ENCODE data around the gene FAM210A.
"Not testable (repeated sequence)": the region's sequence is repeated elsewhere in the genome, so short reads cannot be mapped to it uniquely, and the experiment has no call there.

Gene FAM210A

DNA sequence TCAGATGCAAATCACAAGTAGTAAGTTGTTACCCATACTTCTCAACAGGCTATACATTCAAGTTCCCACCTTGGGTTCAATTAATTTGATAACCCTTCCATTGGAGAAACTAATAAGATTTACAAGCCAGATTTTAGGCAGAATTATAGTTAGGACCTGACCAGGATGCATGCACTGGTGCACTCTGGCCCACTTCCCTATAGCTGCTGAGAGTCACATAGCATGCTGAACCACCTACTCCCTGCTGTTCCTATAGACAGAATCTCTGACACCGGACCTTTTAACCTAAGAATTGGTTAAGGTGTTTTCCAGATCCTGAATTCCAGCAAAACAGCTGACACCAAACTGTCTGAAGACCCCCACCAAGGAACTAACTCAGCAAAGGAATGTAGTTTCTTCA is 26.2 kb downstream of the FAM210A start:
- no peak for DNase-seq (ENCODE audit: low read depth in 2 of 2)

DNA sequence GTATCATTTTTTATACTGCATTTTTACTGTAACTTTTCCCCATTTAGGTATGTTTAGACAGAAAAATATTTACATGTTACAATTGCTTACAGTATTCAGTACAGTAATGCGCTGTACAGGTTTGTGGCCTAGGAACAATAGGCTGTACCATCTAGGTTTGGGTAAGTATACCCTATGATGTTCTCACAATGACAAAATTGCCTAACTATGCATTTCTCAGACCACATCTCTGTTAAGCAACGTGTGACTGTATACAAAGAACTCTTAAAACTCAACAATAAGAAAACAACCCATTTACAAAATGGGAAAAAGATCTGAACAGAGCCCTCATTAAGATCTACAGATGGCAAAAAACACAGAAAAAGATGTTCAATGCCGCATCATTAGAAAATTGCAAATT is 29.4 kb downstream of the FAM210A start:
- no peak for DNase-seq (ENCODE audit: low read depth in 2 of 2)

DNA sequence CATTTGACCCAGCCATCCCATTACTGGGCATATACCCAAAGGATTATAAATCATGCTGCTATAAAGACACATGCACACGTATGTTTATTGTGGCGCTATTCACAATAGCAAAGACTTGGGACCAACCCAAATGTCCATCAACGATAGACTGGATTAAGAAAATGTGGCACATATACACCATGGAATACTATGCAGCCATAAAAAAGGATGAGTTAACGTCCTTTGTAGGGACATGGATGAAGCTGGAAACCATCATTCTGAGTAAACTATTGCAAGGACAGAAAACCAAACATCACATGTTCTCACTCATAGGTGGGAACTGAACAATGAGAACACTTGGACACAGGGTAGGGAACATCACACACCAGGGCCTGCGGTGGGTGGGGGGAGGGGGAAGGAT is 31.0 kb downstream of the FAM210A start:
- DNase-seq (ENCODE audit: low read depth in 2 of 2) = not testable (repeated sequence)

DNA sequence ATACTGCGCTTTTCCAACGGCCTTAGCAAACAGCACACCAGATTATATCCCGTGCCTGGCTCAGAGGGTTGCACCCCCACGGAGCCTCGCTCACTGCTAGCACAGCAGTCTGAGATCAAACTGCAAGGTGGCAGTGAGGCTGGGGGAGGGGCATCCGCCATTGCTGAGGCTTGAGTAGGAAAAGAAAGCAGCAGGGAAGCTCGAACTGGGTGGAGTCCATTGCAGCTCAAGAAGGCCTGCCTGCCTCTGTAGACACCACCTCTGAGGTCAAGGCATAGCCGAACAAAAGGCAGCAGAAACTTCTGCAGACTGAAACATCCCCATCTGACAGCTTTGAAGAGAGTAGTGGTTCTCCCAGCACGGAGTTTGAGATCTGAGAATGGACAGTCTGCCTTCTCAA is 36.3 kb downstream of the FAM210A start:
- DNase-seq (ENCODE audit: low read depth in 2 of 2) = not testable (repeated sequence)

DNA sequence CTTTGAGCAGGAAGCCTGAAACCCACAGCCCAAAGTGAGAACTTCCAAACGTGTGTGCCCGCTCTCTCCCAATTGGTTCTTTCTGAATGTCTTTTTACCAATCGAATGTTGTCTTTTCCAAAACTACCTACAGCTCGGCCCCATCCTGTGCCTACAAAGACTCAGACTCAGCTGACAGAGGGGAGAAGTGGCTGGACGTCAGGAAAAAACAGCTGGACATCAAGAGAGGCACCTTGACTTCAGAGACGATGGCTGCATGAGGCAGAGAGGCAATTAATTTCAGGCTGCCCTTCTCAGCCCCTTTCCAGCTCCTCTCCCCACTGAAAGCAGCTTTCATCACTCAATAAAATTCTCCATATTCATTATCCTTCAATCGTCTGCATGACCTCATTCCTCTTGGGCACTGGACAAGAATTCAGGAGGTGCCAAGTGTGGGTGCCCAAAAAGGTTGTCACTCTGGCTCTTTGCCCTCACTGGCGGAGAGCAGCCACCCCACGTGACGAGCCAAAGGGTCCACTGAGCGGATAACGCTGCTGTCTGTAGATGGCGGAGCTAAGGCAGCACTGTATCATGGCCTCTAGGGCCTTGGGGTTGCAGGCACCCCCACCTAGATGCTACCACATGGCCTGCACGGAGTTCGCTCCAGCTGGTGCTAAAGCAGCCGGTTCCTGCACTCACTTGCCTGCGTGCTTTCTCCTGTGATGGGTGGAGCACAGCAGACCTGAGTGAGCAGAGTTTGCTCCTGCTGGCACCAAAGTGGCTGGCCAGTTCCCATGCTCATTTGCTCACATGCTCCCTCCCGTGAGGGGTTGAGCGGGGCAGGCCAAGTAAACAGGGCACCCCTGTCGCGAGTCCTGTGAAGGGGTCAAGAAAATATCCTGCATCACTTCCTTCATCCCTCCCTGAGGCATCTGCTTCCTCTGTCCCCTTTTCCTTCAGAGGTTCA is 37.9 kb downstream of the FAM210A start:
- DNase-seq (ENCODE audit: low read depth in 2 of 2) = no peak

DNA sequence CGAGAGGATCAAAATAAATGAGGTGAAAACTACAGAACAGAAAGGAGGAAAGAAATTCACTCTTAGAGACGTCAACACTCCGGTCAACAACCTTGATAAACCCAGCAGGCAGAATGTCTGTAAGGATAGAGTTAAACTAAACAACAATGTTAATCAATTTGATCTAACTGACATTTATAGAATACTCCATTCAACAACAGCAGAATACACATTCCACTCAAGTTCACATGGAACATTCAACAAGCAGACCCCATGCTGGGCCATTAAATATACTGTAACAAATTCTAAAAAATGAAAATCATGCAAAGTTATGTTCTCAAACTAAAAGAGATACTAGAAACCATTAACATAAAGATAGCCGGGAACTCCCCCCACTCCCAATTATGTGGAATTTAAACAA is 41.8 kb downstream of the FAM210A start:
- no peak for DNase-seq (ENCODE audit: low read depth in 2 of 2)

DNA sequence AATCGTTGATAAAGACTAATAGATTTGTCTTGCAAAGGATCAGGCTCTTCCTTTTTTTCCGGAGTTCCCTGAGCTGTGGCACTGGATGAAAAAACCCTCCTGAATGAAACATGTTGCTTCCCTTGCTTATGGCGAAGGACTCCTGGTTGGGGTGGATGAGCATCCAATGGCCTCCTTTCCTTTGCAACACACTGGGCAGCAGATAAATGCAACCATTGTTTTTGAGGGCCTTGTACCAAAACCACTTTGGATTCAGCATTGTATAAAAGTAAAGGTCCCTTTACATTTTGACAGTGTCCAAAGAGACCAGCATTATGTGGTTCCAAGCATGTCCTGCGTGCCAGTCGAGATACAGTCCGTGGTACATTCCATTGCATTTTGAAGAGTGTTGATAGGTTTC is 44.7 kb downstream of the FAM210A start:
- no peak for DNase-seq (ENCODE audit: low read depth in 2 of 2)

DNA sequence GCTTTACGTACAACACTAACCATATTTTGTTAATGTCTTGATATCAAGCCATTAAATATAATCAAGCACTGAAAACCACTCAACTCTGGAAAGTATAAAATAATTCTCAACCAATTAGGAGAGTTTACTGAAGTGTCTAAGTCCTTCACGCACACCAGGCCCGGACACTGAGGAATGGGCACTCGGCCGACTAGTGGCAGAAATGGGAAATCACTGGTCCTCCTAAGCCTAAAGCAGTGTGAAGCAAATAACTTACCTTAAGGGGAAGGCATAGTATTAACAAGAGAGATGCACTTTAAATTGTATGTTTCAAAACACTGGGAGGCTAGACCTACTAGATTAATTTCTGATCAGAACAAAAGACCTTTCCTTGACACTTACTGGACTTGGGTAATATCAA is 45.7 kb downstream of the FAM210A start:
- no peak for DNase-seq (ENCODE audit: low read depth in 2 of 2)

DNA sequence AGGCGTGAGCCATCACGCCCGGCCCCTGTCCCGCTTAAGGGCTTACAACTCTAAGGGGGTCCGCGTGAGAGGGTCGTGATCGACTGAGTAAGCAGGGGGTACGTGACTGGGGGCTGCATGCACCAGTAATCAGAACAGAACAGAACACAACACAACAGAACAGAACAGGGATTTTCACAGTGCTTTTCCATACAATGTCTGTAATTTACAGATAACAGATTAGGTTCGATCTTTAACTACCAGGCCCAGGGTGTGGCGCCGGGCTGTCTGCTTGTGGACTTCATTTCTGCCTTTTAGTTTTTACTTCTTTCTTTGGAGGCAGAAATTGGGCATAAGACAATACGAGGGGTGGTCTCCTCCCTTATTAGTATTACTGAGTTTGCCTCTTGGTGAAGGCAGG is 49.0 kb downstream of the FAM210A start:
- not testable (repeated sequence) for DNase-seq (ENCODE audit: low read depth in 2 of 2)

DNA sequence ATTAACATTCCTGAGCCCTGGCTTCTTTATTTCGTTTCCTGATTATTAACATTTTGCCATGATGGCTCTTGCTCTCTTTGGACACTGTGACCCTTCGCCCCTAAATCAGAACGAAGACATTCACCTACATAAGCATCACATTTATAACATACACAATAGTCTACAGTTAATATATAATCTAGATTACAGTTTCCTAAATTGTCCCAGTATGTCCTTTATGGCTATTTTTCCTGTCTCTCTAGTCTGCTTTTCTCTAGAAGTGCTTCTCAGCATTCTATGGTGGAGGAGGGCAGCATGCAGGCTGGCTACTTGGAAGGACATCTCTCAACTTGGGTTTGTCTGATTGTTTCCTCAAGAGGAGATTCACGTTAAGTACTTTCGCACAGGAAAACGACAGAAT is 49.9 kb downstream of the FAM210A start:
- no peak for DNase-seq (ENCODE audit: low read depth in 2 of 2)

DNA sequence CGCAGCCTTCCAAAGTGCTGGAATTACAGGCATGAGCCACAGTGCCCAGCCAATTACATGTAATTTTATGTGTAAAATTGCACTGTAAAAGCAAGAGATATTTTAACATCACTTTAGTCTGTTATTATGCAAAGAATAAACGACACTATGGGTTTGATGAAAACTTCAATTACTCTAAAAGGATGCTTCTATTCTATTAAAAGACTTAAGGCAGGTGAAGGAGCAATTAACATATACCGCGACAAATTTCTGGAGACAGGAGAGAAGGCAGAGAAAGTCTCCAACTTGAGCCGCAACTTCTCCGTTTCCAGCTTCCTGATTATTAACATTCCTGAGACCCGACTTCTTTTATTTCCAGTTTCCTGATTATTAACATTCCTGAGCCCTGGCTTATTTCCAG is 53.7 kb downstream of the FAM210A start:
- no peak for DNase-seq (ENCODE audit: low read depth in 2 of 2)

DNA sequence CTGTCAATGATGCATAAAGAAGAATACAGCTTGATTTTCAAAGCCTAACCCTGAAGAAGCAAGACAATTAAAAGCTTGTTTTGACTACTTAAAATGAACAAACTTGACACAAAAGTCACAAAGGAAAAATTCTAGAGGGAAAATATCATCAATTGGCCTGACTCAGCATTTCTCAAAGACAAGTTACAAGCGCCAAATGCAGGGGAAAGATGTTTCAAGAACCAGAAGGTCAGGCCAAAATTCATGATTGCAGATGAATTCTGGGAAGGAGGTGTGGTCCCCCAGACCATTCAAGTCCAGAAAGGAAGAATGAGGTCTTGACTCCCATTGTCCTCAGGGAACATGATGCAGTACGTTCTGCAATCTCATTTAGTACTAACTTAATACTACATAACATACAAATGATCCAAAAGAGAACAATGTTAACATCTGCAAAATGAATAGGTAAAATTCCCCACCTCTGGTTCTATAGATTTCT is 64.5 kb downstream of the FAM210A start:
- DNase-seq (ENCODE audit: low read depth in 2 of 2) = no peak

DNA sequence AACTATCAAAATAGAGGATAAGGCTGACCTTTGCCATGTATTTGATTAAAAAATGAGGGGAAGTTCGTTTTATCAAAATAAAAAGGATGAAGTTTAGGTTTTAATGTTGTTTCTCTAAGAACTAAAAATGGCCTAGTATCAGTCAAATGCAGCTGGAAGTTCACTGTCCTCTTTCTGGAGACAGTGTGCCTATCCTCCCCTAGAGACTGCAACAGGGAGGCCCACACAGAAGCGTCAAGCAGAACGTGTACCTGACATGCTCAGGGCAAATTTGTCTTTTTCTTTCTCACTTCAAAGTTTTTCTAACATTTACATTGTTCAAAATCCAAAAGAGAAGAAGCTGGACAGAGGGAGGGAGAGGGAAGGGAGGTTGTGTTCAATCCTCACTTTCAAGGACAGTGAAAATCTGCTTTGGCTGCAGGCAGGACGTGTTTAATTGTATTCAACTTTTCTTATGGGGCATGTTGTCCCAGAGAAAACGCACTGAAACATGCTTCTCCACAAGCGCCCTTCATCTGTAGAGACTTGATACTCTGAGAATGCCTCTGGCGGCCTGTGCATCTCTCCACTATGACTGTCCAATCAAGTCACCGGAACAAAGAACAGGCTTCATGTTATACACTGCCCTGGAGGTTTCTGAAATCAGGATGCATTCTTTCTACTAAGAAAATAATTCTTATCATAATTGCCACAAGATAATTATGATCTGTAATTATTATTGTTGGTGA is 65.1 kb downstream of the FAM210A start:
- no peak for DNase-seq (ENCODE audit: low read depth in 2 of 2)

DNA sequence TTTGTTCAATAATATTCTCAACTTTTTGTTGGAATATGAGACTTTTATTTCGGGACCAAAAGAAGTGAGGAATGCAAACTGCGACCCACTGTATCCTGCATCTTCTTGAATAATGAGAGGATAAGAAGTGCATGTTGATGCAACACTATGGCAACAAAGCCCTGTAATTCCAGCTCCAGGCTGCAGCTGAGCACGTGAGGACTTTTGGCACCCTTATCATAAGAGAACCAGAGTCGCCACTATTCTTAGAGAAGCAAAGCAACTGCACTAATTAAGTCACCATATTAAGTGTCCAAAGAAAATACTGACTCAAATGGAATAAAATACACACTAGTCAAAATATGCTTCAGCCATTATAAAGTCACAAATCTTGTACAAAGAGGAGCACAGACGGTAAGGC is 65.8 kb downstream of the FAM210A start:
- no peak for DNase-seq (ENCODE audit: low read depth in 2 of 2)

DNA sequence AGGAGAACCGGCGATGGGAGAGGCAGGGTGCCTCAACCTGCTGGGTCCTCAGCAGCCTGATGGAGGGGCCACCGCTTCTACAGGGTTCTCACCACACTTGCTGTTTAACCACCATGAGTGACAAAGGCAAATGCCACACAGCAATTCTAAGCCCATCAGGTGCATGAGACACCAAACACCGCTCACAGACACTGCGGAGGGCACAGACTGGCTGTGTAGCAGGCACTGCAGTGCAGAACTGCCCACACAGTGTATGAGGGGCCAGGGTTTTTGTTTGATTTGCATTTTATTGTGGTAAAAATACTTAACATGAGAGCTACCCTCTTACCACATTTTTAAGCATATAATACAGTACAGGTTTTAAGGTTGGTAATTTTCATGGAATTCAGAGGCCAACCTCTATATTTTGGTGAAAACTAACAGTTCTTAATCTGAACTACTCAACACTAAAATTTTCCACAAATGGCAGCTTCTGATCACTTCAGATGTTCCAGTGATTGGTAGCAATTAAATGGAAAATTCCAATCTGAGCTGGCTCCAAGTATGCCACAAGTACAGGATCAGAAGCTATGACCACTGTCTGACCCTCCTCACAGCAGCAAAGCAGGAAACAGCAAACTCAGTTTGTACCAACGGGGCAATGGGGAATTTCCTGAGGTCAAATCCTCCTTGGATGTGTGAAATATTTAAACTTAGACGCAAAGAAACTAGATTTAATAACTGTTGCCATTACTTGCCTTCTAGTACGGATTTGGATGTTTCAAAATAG is 67.7 kb downstream of the FAM210A start:
- no peak for DNase-seq (ENCODE audit: low read depth in 2 of 2)

DNA sequence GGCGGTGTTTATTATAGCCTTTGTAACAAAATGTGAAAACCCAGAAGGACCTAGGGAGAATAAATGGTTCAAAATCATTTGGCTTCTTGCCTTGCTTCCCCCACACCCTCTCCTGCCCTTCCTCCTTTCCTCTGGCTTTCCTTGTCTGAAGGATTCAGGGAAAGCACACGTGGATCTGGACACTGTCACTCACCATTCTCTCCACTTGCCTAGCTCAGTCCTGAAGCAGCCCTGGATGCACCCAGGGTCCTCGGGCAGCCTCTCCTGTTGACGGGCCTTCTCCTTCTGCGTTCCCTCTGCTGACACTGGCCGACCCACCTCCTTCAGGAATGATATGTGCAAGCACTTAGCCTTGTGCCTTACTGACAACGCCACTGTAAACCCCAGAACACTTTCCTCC is 68.4 kb downstream of the FAM210A start:
- no peak for DNase-seq (ENCODE audit: low read depth in 2 of 2)

DNA sequence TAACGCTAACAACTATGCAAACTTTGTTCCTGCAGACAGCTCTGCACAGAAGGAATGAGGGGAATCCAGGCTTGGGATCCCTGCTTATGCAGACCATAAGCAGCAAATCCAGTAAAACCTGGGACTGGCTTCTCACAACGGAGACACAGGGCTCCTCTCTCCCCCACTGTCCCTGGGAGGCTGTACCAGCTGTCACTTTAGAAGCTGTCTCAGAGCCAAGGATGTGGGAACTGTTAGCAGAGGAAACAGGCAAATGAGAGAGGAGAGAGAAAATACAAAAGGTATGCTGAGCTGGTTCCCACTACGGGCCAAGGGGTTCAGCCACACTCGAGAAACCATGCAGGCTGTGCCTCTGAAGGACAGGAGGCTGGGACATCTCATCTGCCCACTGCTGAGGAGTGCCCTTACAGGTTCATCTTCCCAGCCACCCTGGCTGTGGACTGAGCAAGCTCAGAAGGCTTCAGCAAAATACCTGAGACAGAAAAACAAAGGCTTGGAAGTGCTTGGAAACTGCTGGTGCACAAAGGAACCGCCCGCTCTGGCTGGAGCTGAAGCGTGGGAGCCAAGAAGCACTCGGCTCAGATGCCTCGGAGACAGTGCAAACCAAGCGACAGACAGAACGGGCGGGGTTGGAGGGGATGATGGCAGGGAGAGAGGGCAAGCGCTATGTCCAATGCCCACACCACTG is 72.5 kb downstream of the FAM210A start:
- no peak for DNase-seq (ENCODE audit: low read depth in 2 of 2)

DNA sequence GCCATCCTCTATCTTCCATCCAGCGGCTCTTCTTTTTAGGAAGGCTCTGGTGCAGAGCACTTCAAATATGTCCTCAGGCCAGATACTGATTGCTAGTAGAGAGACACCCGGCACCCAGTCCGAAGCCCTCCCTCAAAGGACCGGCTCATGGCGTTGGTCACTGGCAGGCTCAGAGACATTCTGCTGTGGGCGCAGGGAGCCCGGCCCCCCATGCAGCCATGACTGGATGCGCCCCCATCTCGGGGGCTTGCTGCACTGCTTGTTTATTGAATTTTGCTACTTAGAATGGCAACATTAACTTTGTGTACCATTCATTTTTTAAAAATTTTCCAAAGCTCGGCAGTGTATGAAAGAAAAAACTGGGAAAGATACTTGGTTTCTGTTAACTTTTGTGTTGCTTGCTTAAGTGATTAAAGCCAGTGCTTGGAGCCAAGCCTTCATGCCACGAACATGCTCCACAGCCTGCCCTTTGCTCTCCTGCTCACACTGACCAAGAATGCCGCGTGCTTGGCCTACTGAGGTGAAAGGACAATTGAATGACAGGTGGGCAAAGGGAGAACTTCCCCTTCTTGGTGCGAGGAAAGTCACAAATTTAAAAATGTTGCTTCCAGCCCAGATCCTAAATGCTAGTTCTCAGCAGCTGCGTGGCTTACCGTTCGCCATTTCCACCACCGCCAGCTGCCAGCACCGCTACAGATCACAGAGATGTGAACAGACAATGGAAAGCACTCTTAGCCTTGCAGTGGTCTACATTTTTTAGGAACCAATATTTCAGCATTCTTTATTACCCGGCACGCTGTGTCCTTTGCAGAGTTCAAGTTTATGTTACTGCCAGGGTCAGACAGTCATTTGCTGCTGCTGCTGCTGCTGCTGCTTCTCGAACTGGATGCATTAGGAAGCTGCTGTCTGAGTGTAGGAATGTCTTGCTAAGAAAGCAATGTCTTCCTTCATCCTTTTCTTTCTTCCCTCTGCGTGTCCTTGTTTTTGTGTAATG is 76.7 kb downstream of the FAM210A start:
- no peak for DNase-seq (ENCODE audit: low read depth in 2 of 2)

DNA sequence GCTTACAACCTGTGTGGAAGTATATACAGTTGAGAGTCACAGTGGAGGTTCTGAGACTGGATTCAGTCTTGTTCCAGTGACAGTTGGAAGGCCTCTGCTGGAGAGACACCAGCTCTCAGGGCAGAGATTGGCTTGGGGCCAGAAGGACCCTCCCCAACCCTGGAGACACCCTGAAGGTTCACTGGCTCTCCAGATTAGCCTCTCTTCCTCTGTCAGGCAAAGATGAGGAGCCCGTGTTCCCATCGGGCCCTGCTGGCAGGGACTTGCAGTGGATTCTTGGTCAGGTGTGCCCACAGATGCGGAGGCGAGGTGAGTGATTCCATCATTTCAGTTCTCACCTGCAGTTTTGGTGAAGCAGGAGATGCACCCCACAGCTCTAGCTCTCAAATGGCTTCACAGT is 78.6 kb downstream of the FAM210A start:
- no peak for DNase-seq (ENCODE audit: low read depth in 2 of 2)

DNA sequence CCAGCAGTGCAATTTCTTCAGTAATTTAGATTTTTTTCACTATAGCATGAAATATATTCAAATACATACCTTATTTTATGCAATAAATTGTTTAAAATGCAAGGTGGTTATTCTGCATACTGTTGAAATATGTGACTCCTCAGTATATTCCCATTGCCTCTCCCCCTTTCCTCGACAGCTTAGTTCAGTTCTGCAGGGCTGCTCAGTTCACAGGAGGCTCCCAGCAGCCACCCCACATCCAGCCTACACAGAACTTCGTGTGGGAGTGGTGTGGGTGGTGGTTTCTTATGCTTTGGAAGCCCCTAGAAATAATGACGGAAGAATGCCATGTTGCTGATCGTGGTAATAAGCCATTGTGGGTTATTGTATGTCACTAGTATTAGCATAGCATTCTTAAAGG is 79.7 kb downstream of the FAM210A start:
- no peak for DNase-seq (ENCODE audit: low read depth in 2 of 2)
